SU-DHL-6 (cell line): ENCODE data around the gene BCL2L11.

Experiments
- EZH2phosphoT487 ChIP-seq: fragments of 200-600 bp; sonication (generic), shearing (Covaris generic); conservative IDR thresholded peaks from 2 replicates; pipeline ENCODE4 v1.6.1; 2018; ENCODE audit warnings: mild to moderate bottlenecking, antibody characterized with exemption, low read length, moderate library complexity, mixed read lengths
- TF ChIP-seq, protein P1 (sequence below): fragments of 200-600 bp; sonication (generic); IDR thresholded peaks from one replicate; pipeline ENCODE4 v1.5.1; 2017; ENCODE audit warnings: antibody characterized with exemption, mild to moderate bottlenecking, low read length, moderate library complexity; ENCODE audit not compliant: insufficient read depth, poor library complexity, severe bottlenecking

DNA sequence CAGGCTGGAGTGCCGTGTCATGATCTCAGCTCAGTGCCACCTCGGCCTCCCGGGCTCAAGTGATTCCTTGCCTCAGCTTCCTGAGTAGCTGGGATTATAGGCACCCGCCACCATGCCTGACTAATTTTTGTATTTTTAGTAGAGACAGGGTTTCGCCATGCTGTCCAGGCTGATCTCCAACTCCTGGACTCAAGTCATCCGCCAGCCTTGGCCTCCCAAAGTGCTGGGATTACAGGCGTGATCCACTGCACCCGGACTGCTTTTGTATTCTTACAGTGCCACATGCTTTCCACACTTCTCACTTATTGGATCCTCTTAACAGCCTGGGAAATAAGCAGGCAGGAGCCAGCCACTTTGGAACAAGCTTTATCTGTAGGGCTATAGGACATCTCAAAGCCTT, 25.3 kb upstream of the BCL2L11 start:
- TF ChIP-seq, protein P1, sequence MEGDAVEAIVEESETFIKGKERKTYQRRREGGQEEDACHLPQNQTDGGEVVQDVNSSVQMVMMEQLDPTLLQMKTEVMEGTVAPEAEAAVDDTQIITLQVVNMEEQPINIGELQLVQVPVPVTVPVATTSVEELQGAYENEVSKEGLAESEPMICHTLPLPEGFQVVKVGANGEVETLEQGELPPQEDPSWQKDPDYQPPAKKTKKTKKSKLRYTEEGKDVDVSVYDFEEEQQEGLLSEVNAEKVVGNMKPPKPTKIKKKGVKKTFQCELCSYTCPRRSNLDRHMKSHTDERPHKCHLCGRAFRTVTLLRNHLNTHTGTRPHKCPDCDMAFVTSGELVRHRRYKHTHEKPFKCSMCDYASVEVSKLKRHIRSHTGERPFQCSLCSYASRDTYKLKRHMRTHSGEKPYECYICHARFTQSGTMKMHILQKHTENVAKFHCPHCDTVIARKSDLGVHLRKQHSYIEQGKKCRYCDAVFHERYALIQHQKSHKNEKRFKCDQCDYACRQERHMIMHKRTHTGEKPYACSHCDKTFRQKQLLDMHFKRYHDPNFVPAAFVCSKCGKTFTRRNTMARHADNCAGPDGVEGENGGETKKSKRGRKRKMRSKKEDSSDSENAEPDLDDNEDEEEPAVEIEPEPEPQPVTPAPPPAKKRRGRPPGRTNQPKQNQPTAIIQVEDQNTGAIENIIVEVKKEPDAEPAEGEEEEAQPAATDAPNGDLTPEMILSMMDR, result no peak
- no peak for TF ChIP-seq EZH2phosphoT487
